GM12801 (cell line): ENCODE measurements around the gene ABR.

Source experiments
- TF ChIP-seq, protein P1 (sequence below): IDR thresholded peaks from one replicate; pipeline ENCODE4 v1.5.1; 2011; ENCODE audit warnings: control low read depth; ENCODE audit not compliant: insufficient read length; ENCODE audit errors: extremely low read depth

The ABR gene

DNA sequence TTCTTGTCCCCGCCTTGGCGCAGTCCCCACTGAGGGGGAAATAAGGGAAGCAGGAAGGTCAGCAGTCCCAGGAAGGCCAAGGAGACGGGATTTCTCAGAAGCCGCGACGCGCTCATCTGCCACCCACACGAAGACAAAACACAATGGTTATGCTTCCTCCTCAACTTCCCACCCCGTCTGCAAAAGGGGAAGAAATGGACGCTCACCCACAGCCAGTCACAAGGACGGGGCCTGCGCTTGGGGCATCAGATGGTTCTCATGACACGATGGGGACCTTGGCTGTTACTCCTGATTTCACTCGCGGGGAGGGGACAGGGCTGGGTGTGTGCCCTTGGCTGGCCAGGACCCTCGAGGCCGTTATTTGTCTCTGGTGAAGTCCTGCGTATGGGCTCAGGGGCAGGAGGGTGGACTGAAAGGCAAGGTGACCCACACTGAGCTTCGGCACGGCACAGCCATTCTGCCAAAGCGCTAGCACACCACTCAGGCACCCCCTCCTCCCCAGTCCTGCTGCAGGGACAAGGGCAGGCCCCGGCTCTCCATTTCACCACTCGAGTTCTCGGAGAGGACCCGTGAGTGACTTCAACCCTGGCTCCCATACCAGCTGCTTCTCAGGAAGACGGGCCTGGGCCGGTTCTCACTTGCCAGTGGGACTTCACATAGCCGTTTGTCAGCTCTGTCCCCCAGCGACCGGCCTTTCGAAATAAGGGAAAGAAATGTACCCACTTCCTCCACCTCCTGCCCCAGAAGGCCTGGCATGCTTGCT is 84.5 kb downstream of the ABR start:
- TF ChIP-seq, protein P1, sequence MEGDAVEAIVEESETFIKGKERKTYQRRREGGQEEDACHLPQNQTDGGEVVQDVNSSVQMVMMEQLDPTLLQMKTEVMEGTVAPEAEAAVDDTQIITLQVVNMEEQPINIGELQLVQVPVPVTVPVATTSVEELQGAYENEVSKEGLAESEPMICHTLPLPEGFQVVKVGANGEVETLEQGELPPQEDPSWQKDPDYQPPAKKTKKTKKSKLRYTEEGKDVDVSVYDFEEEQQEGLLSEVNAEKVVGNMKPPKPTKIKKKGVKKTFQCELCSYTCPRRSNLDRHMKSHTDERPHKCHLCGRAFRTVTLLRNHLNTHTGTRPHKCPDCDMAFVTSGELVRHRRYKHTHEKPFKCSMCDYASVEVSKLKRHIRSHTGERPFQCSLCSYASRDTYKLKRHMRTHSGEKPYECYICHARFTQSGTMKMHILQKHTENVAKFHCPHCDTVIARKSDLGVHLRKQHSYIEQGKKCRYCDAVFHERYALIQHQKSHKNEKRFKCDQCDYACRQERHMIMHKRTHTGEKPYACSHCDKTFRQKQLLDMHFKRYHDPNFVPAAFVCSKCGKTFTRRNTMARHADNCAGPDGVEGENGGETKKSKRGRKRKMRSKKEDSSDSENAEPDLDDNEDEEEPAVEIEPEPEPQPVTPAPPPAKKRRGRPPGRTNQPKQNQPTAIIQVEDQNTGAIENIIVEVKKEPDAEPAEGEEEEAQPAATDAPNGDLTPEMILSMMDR, result no peak

DNA sequence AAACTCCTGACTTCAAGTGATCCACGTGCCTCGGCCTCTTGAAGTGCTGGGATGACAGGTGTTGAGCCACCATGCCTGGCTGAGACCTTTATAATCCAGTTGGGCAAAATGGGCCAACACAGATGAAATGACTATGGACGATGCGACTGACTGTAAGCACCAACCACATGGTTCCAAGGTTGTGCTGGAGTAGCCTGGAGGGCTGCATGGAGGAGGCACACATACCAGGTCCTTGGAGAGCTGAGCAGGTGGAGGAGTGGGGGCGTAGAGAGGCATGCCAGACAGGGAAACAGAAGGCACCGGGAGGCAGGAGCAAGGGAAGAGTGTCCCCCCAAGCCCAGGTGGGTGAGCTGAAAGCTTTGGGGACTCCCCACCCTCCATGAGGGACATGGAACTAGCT is 85.2 kb downstream of the ABR start:
- TF ChIP-seq, protein P1, result no peak

DNA sequence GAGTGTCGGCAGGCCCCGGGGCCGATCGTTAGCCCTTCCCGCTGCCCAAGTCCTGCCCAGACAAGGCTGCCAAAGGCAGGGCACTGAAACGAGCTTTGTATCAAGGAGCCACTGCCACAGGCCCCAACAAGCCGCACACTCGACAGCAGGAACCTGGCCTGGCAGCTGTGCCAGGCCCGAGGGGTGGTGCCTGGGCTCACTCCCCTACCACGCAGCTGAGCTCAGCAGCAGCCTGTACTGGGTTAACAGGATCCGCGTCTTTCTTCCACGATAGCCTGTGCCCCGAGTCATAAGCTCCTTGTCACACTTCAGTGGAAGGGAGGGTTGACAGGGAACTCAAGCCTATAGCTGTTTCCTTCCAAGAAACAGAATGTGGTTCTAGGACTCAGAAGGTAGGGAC is 87.9 kb downstream of the ABR start:
- TF ChIP-seq, protein P1, result no peak

DNA sequence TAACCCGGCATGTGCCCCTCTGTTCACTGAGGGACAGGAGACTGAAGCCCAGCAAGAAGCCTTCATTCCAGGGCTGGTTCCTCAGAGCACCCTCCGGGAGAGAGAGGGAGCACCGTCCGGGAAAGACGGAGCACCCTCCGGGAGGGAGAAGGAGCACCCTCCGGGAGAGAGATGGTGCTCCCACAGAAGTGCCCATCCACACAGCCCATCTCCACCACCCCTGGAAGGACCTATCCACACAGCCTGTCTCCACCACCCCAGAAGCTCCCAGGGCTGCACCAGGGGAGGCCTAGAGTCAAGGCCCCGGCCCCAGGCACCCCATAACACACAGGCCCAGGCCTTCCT is 88.6 kb downstream of the ABR start:
- TF ChIP-seq, protein P1, result no peak

- TF ChIP-seq, protein P1, result no peak
These were observed 89.2 kb downstream of the ABR start for GRCh38 chr17:1090465-1091189.

DNA sequence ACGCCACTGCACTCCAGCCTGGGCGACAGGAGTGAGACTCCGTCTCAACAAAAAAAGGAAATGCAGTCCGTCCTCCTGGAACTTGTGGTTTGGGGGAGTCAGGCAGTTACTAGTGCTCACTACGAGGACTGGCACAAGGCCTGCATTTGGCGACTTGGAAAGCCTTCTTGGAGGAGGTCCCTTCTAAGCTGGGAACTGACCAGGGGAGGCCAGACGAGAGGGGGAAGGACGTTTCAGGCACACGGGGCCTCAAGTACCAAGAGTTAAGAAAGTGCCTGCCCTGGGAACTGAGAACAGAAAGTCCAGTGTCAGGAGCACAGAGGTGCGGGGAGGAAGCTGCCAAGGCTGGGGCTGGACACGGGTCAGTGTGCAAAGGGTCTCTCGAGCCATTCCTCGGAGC is 89.9 kb downstream of the ABR start:
- TF ChIP-seq, protein P1, result no peak

DNA sequence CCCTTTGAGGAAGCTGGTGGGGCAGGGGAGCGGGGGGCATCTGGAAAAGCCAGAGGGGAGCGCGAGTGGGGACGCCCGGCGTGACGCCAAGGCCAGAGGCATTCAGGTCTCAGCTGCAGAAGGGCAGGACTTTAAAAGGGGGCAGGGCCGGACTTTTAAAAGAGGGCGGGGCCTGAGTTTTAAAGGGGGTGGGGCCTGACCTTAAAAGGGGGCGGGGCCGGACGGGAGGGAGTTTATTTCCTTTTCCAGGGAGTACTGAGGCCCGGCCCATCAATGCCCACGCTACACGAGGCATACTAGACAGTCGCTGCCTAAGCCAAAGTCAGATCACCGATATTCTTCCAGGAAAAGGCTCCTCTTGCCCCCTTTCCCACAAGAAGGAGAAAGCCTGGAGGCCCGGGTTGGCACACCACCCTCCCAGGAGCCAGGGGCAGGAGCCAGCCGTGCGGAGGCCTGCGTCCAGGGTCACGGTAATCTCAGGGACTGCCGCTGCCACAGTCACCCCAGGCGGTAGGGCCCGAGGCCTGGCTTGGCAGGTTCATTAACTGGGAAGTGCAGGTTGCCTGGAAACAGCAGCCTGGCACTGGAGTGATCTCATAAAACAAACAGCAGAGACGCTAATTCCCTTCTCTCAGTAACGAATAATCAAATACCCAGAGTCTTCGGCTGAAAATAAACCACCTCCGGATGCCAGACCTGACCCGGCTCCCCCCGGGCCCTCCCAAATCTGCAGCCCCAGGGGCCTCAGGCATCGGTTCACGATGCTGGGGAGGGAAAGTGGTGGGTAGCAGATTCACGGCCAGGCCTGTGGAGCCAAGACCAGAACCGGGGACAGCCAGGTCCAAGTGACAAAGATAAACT is 92.2 kb downstream of the ABR start:
- TF ChIP-seq, protein P1, result no peak
